ENCODE data around the gene LEMD2. TPM values are rescaled to one million over a fixed set of nuclear protein-coding genes. Genes with fewer than 3 reads are reported as not detected.

LEMD2 gene
- 10 to 100 TPM; 64.4 to 68.3 TPM for total RNA-seq

DNA sequence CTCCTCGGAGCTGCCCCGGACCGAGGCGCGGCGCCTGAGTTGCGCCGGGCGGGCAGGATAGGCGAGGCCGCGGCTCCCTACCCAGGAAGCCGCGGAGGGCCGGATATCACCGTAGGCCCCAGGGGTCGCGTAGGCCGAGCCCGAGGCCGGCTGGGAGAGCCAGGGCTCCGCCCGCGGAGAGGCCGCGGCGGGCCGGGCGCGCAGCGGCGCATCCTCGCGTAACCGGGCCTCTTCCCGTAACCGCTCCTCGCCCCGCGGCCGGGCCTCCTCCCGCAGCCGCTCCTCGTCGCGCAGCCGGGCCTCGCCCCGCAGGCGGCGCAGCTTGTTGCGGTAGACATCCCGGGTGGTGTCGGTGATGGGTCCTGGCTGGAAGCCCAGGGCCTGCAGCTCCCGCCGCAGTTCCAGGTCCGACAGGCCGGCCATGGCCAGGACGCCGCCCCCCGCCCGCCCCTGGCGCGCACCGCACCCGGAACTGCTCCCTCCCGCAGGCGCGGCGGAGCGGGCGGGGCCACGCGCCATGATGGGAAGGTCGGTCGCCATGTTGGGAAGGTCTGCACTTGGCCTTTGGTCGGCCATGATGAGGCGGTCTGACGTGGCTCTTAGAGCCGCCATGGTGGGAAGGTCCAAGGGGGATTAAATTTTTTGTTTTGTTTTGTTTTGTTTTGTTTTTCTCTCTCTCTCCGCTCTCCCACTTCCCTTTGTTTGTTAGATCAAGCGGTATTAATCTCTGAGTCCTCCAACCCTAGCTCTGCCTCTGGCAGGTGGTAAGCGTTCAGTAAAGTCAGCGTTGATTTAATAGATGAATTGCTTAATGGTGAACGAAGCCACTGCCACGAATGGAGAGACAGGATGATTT, at the start of gene LEMD2:
Gene LEMD2 (minus strand): TSS at position 437 of the 856 bp plus-strand sequence. CDS start 14 bp downstream, at position 423.

DNA sequence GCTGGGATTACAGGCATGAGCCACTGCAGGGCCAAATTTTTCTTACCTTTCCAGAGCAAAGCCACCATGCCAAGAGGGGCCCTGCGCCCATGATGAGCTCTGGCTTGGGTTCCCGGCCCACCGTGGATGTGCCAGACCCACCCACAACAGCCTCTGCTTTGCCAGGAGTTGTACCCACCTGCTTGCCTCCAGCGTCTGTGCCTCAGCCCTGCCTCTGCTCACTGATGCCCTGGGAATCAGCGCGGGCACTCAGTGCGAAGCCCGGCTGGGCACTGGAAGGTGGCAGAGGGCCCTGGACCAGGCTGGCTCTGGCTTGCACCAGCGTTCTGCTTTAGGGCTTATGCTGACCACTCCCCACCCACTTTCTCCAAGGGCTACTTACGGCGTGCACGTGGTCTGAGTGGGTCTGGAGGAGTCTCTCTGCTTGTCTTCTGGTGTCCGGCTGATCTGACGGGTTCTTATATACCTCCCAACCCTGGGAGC, 14.7 kb upstream of the LEMD2 start, which contains the start of gene MLN:
Gene MLN (minus strand): TSS at position 433 of the 483 bp plus-strand sequence. CDS start 2,840 bp downstream, outside the sequence.

DNA sequence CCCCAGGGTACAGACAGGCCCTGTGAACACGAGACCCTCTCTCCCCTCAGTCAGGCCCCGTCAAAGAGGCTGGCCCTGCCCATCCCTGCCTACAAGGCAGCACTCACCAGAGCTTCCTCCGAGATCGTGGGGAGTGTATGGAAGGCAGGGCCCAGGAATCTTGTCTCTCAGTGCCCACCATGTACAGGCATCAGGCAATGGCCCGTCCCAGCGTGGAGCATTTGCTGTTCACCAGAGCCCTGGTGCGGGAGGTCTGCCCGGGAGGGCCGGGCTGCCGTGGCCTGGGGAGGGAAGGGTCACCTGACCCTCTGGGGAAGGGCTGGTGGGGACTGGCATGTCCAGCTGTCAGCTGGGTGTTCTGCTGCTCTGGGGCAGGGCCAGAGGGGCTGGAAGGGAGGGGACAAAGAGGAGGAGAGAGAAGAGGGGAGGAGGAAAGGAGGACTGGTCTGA, 42.3 kb downstream of the LEMD2 start, which contains the start of gene IP6K3:
Gene IP6K3 (minus strand): TSS at position 255 of the 450 bp plus-strand sequence. CDS start 11,429 bp downstream, outside the sequence.

Other genes with a start within 250 kb of the LEMD2 start
- 10 to 100 TPM; 73.5 to 77.9 TPM for gene BAK1, start 208.9 kb downstream of the LEMD2 start, total RNA-seq
- gene ITPR3, start 167.8 kb downstream of the LEMD2 start, total RNA-seq = 10 to 100 TPM; 56.4 TPM
- 10 to 100 TPM; 60.9 to 62.1 TPM for gene UQCC2, start 77.4 kb downstream of the LEMD2 start, total RNA-seq
- not detected for gene IP6K3, start 42.2 kb downstream of the LEMD2 start, total RNA-seq
- gene MLN, start 14.9 kb upstream of the LEMD2 start, total RNA-seq = not detected

All from activated naive CD4-positive, alpha-beta T cell treated with anti-CD3 and anti-CD28 coated beads, Interleukin-2, amount 10 ng/mL, durations not matched to agents 5 hours and 36 hours (primary cell).